Loucy (cell line): ENCODE data around the gene TLL1.

Source experiments
- H2AFZ ChIP-seq: fragments of 200-600 bp; sonication (generic); 2 replicates; pipeline ENCODE4 v1.6.0; 2016; ENCODE audit warnings: antibody characterized with exemption, mild to moderate bottlenecking, low read length, moderate library complexity
- H3F3A ChIP-seq: fragments of 200-600 bp; 2 replicates; pipeline ENCODE4 v1.6.0; 2016; ENCODE audit warnings: antibody characterized with exemption, low read depth, mild to moderate bottlenecking
- H3K27me3 ChIP-seq: fragments of 200-600 bp; sonication (generic); 2 replicates; pipeline ENCODE4 v1.6.1; 2014; ENCODE audit warnings: low read length, mild to moderate bottlenecking; ENCODE audit not compliant: insufficient read depth, poor library complexity, severe bottlenecking
- H3K36me3 ChIP-seq: fragments of 200-600 bp; sonication (generic); 2 replicates; pipeline ENCODE4 v1.6.1; 2016; ENCODE audit warnings: low read length; ENCODE audit not compliant: insufficient read depth
- H3K4me1 ChIP-seq: fragments of 200-600 bp; sonication (generic); 2 replicates; pipeline ENCODE4 v1.5.1; 2014; ENCODE audit warnings: low read length, mild to moderate bottlenecking; ENCODE audit not compliant: insufficient read depth, poor library complexity, severe bottlenecking
- H3K4me2 ChIP-seq: fragments of 200-600 bp; sonication (generic); 2 replicates; pipeline ENCODE4 v1.6.0; 2014; ENCODE audit warnings: antibody characterized with exemption, low read length, low read depth, mild to moderate bottlenecking; ENCODE audit not compliant: poor library complexity, severe bottlenecking
- H3K4me3 ChIP-seq: fragments of 200-600 bp; sonication (generic); 2 replicates; pipeline ENCODE4 v1.5.1; 2014; ENCODE audit warnings: low read length, mild to moderate bottlenecking, mixed read lengths; ENCODE audit not compliant: poor library complexity, severe bottlenecking
- H3K79me2 ChIP-seq: fragments of 200-600 bp; sonication (generic); 2 replicates; pipeline ENCODE4 v1.6.1; 2014; ENCODE audit warnings: low read length; ENCODE audit not compliant: insufficient read depth
- H3K9ac ChIP-seq: fragments of 200-600 bp; sonication (generic); 2 replicates; pipeline ENCODE4 v1.6.0; 2014; ENCODE audit warnings: mild to moderate bottlenecking, low read depth, low read length, moderate library complexity; ENCODE audit not compliant: poor library complexity, severe bottlenecking
- H3K9me2 ChIP-seq: fragments of 200-600 bp; sonication (generic); replicated peaks from 2 replicates; pipeline ENCODE4 v1.6.1; 2016; ENCODE audit warnings: low read depth, low read length, mixed read lengths
- H3K9me3 ChIP-seq: fragments of 200-600 bp; sonication (generic); 2 replicates; pipeline ENCODE4 v1.6.1; 2014; ENCODE audit warnings: mild to moderate bottlenecking, antibody characterized with exemption, low read length, low read depth; ENCODE audit not compliant: insufficient read depth
- H4K20me1 ChIP-seq: fragments of 200-600 bp; sonication (generic); 2 replicates; pipeline ENCODE4 v1.6.0; 2014; ENCODE audit warnings: antibody characterized with exemption, low read length, mild to moderate bottlenecking; ENCODE audit not compliant: insufficient read depth, poor library complexity, severe bottlenecking
- EZH2phosphoT487 ChIP-seq: fragments of 200-600 bp; IDR thresholded peaks from 2 replicates; pipeline ENCODE4 v1.6.1; 2018; ENCODE audit warnings: antibody characterized with exemption, mild to moderate bottlenecking, moderate library complexity, borderline replicate concordance
- TF ChIP-seq, protein P1 (sequence below): fragments of 200-600 bp; sonication (generic); conservative IDR thresholded peaks from 2 replicates; pipeline ENCODE4 v1.5.1; 2014; ENCODE audit warnings: mild to moderate bottlenecking, antibody characterized with exemption, low read length

TLL1 gene

GRCh38 chr4:165875446-165875845 lies 2.4 kb downstream of the TLL1 start:
- Histone ChIP-seq H3K36me3 (no peaks in the 10 kb centered on the region), H3K9ac (no peak overlapping the region), H4K20me1 (no peaks in the 10 kb centered on the region), H3K79me2 (no peaks in the 10 kb centered on the region), H3K9me3 (no peaks in the 10 kb centered on the region), H3F3A (no peaks in the 10 kb centered on the region), H3K4me3 (no peak overlapping the region), H3K9me2 (no peaks in the 10 kb centered on the region), H3K4me1 (no peaks in the 10 kb centered on the region), H3K4me2 (no peak overlapping the region), H2AFZ (no peak overlapping the region), H3K27me3 (no peaks in the 10 kb centered on the region)
- TF ChIP-seq, protein P1, sequence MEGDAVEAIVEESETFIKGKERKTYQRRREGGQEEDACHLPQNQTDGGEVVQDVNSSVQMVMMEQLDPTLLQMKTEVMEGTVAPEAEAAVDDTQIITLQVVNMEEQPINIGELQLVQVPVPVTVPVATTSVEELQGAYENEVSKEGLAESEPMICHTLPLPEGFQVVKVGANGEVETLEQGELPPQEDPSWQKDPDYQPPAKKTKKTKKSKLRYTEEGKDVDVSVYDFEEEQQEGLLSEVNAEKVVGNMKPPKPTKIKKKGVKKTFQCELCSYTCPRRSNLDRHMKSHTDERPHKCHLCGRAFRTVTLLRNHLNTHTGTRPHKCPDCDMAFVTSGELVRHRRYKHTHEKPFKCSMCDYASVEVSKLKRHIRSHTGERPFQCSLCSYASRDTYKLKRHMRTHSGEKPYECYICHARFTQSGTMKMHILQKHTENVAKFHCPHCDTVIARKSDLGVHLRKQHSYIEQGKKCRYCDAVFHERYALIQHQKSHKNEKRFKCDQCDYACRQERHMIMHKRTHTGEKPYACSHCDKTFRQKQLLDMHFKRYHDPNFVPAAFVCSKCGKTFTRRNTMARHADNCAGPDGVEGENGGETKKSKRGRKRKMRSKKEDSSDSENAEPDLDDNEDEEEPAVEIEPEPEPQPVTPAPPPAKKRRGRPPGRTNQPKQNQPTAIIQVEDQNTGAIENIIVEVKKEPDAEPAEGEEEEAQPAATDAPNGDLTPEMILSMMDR = no peak
- TF ChIP-seq EZH2phosphoT487 = no peak

DNA sequence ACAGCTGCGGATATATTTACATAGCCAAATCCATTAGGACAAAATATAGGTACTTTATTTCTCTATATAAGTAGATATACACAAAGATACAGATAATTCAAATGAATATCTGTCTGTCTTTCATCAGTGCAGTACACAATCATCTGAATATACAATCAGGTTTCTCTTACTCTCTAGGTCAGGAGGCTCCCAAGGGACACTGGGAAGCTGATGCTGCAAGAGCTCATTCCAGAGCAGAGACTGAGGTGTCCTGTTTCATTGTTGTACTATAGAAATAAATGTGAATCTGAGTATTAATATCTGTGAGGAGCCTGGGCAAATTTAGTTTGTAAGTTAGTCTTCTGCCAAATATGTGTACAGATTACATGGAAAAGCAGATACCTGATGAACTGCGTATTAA lies 4.2 kb downstream of the TLL1 start:
- Histone ChIP-seq H3K4me1 (no peaks in the 10 kb centered on the region), H3K4me3 (no peak overlapping the region), H3F3A (no peaks in the 10 kb centered on the region), H3K9me3 (no peaks in the 10 kb centered on the region), H3K9ac (no peak overlapping the region), H3K9me2 (no peaks in the 10 kb centered on the region), H2AFZ (no peak overlapping the region), H3K27me3 (no peaks in the 10 kb centered on the region), H3K36me3 (no peaks in the 10 kb centered on the region), H3K4me2 (no peak overlapping the region), H4K20me1 (no peaks in the 10 kb centered on the region), H3K79me2 (no peaks in the 10 kb centered on the region)
- no peak for TF ChIP-seq EZH2phosphoT487
- TF ChIP-seq, protein P1 = no peak

- no peak overlapping the region for H3K9ac ChIP-seq
- no peaks in the 10 kb centered on the region for H4K20me1 ChIP-seq
- H3K9me3 ChIP-seq = no peaks in the 10 kb centered on the region
- no peaks in the 10 kb centered on the region for H3F3A ChIP-seq
- TF ChIP-seq, protein P1 = no peak
- no peak for TF ChIP-seq EZH2phosphoT487
- H3K79me2 ChIP-seq = no peaks in the 10 kb centered on the region
- H3K36me3 ChIP-seq = no peaks in the 10 kb centered on the region
- no peaks in the 10 kb centered on the region for H3K9me2 ChIP-seq
- no peaks in the 10 kb centered on the region for H3K27me3 ChIP-seq
- H3K4me3 ChIP-seq = no peak overlapping the region
- no peak overlapping the region for H3K4me2 ChIP-seq
- no peaks in the 10 kb centered on the region for H3K4me1 ChIP-seq
- no peak overlapping the region for H2AFZ ChIP-seq
Observed at GRCh38 chr4:165879641-165880040, 6.6 kb downstream of the TLL1 start.
